ENCODE measurements around the gene CUL4A.
"Not testable (repeated sequence)": the region's sequence is repeated elsewhere in the genome, so short reads cannot be mapped to it uniquely, and the experiment has no call there.

Gene CUL4A
- 78.5 to 121 (median 112) reads per million in 4 donors for total RNA-seq

DNA sequence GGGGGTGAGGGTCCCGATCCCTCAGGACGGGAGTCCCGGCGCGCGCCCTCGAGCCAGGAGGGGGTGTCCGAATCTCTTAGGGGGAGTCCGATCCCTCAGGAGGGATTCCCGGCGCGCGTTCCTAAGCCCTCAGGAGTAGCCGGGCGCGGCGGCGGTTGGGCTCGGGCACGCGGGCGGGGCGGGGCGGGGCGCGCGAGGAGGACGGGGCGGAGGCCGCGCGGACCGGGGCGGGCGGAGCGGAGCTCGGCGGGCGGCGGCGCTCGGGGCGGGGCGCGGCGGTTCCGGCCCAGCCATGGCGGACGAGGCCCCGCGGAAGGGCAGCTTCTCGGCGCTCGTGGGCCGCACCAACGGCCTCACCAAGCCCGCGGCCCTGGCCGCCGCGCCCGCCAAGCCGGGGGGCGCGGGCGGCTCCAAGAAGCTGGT is at the start of gene CUL4A:
Gene CUL4A (plus strand): TSS at position 278 of the 423 bp plus-strand sequence. CDS start 15 bp downstream, at position 293.
- peak; percentile 53 to 74 (median 62) for DNase-seq

DNA sequence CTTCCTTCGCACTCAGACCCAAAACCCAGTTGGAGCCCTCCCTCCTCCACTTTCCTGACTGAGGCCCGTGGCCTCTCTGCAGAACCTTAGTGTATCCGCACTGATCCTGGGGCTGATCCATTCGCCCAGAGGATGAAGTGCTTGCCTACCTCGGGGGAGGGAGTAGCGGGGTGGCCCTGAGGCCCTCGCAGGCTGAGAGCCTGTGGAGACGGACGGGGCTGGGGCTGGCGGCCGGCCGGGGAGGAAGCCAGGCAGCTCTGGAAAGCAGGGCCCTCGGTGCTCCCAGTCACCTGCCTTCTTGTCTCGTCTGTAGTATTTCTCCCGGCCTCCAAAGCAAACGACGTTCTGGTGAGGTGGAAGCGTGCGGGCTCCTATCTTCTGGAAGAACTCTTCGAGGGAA is 49.7 kb upstream of the CUL4A start:
- no peak for DNase-seq

DNA sequence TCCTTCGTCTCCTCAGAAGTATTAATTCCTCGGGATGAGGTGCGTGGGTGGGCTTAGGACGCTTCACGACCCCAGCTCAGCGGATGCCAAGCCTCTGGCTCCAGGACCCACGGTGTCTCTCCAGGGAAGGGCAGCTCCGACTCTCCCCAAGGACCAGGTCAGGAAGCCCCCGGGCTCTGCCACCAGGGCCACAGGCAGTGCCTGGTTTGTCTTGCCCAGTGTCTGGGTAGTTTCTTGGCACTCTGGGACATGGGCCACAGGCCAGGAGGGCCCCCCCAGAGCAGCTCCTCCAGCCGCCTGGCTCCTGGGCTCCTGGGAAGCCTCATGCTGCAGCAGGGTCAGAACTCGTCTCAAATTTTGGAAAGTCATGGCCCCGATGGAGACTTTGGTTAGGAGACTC is 48.4 kb upstream of the CUL4A start:
- DNase-seq: no peak

DNA sequence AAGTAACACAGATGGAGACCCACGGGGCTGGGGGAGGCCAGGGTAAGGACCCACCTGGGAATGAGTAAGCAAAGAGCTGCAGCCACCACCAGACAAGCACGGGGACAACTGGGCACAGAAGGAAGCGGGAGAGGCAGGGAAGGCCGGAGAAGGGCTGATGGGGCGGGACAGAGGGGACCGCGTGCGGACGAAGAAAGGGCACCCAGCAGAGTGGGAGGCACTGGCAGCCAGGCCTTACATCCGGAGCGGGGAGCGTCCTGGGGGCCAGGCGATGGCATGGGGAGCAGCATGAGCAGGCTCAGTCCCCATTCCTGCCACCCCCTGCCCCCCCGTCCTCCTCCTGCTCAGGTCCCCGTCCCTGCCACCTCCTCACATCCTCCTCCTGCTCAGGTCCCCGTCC is 48.0 kb upstream of the CUL4A start:
- DNase-seq: no peak

DNA sequence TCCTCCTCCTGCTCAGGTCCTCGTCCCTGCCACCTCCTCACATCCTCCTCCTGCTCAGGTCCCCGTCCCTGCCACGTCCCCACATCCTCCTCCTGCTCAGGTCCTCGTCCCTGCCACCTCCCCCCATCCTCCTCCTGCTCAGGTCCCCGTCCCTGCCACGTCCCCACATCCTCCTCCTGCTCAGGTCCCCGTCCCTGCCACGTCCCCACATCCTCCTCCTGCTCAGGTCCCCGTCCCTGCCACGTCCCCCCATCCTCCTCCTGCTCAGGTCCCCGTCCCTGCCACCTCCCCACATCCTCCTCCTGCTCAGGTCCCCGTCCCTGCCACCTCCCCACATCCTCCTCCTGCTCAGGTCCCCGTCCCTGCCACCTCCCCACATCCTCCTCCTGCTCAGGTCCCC is 47.4 kb upstream of the CUL4A start:
- not testable (repeated sequence) for DNase-seq

DNA sequence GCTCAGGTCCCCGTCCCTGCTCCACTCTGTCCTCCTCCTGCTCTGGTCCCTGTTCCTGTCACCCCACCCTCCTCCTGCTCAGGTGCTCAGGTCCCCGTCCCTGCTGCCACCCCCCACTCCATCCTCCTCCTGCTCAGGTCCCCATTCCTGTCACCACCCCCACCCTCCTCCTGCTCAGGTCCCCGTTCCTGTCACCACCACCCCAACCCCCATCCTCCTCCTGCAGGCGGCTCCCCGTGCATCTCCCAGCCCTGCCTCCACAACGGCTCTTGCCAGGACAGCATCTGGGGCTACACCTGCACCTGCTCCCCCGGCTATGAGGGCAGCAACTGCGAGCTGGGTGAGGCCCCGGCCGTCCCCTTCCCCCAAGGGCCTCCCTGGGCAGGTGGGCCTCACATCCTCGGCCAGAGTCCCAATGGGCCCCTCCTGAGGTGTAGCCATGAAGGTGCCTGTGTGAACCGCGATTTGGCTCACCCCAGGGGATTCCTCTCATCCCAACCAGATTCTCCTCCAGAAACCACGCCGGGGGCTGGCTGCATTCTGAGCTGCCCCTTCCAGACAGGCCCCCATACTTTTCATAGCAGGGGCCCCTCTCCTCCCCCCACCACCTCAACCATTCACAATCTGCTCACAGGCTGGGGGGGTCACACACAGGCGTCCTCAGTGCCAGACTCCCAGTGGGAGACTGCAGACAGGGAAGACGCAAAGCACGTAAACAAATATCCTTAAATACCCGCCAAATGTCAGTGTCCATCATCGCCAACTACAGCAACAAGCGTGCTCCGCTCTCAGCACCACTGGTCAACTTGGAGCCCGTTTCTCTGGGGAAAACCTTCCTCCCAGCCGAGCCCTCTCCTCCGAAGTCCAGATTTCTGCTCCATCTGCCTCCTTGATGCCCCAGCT is 46.4 kb upstream of the CUL4A start:
- no peak for DNase-seq

DNA sequence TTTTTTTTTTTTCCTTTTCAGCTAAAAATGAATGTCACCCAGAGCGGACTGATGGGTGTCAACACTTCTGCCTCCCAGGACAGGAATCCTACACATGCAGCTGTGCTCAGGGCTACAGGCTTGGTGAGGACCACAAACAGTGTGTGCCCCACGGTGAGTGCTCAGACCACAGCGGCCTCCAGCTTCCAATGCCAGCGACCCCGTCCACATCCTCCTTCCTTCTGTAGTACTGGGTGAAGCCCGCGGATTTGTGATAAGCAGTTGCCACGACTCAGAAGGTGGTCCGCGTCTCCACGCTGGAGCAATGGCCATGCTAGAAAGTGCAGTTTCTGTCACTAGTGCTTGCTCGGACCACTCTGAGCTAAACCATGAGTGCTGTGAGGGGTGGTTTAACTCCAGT is 44.9 kb upstream of the CUL4A start:
- DNase-seq: no peak

DNA sequence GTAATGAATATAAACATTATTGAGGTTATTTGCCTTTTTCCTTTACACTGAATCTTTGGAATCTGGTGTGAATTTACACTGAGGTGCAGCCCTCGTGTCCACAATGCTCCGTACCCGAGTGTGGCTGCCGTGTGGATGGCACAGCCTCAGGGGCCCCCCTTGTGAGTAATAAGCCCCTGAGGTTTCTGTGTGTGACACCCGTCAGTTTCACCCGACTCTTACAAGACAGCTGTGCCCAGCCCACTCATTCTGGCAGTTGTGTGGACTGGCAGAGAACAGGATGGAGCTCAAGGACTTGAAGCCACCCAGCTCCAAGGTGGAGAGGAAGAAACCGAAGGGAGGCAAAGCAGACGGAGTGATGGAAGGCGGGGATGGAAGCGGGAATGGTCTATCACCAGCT is 43.1 kb upstream of the CUL4A start:
- DNase-seq: no peak

DNA sequence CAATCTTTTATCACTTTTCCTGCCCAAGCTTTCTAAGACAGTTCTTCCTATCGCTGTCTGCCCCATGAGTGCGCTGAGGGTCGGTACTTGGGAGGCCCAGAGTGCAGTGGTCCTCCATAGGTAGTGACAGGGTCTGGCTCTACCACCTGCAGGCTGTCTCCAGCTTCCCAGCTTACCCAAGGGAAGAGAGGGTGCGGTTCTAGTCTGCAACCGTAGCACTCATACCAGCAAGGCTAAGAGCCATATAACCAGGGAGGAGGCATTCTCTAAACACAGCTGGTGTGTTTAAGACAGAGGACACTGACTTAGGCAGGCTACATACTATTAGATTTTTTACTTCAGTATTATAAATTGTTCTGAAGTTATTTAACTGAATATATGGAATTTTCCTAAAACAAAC is 42.7 kb upstream of the CUL4A start:
- DNase-seq: no peak

DNA sequence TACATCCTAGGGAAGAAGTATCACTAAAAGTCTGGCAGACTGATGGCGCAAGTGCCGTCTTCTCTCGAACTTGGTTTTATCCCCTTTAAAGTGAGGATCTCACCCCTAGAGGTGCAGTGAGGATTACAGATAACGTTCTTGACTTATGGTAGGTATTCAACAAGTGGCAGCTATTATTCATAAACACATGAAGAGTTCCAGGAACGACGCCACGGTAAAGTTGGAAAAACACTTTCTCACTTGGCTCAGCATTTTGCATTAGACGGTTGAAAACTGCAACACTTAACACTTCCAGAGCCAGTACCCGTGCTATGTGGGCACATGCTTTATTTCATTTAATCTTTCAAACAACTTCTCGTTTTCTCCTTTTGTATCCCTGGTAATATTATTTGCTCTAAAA is 42.3 kb upstream of the CUL4A start:
- no peak for DNase-seq

DNA sequence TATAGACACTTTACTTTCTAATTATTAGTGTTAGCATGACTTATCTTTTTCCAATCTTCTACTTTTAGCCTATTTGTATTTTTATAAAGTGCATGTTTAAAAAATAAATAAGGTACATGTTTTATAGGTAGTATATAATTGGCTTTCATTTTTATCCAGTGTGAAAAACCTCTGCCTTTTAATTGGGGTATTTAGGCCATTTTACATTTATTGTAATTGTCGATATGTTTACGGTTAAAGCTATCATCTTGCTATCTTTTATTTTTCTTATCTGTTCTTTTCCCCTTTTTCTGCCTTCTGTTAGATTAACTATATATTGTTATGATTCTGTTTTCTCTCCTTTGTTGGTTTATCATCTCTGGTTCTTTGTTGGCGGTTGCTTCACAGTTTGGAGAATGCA is 41.8 kb upstream of the CUL4A start:
- DNase-seq: no peak

DNA sequence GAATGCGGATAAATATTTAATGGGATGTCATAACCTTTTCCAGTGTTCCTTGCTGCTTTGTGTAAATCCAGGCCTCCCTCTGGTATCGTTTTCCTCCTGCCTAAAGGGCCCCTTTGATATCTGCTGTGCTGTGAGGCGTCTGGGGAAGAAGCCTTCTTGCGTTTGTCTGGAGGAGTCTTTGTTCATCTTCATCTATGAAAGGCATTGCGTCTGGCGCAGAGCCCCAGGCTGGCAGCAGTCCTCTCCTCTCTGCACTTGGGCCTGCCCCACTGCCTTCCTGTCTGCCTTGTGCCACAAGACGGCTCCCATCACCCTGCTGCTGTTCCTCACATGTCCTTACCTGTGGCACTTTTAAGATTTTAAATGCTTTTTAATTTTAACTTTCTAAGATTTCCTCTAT is 41.2 kb upstream of the CUL4A start:
- no peak for DNase-seq

DNA sequence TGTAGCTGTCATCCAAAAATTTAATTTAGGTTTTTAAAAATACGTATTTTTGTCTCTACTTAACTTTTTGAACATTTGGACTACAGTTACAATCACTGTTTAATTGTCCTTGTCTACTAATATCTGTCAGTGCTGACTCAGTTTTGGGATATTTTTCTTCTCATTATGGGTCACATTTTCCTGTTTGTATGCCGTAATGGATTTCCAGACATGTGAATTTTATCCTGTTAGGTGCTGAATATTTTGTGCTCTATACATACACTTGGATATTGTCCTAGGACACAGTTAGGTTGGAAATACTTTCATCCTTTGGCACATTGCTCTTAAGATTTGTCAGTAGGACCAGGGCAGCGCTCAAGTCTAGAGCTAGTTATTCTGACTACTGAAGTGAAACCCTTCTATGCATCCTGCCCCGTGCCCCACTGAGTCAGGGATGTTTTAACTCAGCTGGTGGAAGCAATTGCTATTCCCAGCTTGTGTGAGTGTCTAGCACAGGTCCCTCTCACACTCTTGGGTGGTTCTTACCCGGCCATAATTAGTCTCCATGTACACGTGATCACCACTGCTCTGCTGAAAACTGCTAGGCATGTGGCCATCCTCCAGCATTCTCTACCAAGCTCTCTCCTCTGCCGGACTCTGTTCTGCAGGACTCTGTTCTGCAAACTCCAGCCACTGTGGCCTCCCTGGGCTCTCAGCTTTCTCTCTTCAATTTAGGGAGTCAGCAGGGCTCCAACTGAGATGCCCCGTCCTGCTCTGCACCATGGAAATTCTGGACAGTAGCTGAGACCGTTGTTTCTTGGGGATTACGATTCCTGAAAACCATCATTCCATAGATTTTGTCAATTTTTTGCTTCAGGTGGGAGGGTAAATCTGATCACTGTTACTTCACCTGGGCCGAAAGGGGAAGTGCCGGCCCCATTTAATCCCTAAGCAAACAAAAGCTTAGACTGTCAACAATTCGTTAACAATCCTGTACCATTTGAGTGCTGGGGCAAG is 39.8 kb upstream of the CUL4A start:
- no peak for DNase-seq

DNA sequence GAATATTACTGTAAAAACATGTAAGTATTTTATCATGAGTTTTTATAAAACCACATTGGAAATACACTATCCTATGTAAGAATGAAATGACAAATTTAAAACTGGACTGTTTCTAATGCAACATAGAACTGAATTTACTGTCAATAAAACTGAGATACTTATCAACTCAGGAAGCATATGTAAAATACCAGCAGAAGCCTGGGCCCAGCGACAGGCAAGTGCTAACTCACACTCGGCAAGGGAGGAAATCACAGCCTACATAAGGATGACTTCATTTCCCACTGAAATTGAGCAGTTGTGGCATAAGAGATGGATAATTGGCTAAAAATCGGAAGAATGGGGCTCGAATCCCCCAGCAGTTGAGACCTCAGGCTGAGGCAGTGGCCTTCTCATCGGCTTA is 38.9 kb upstream of the CUL4A start:
- DNase-seq: no peak

DNA sequence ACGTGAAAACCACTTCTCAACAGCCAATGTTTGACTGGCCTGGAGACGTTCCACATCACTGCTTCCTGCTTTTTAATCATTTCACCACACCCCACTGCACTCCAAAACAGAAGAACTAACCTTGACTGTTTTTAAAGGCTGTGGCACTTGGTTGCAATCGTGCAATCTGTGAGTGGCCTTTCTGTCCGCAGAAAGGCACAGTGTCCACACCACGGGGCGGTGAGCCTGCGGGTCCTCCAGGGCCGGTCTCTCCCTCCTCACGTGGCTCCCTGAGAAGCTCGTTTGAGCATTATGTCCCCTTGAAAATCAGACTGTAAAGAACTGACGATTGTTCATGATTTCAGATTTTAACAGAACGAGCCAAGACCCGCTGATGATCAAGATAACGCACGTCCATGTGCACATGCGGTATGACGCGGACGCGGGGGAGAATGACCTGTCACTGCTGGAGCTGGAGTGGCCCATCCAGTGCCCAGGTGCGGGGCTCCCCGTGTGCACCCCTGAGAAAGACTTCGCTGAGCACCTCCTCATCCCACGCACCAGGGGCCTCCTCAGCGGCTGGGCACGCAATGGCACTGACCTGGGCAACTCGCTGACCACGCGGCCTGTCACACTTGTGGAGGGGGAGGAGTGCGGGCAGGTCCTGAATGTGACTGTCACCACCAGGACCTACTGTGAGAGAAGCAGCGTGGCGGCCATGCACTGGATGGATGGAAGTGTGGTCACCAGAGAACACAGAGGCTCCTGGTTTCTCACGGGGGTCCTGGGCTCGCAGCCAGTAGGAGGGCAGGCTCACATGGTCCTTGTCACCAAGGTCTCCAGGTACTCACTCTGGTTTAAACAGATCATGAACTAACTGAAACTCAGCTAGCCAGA is 37.9 kb upstream of the CUL4A start:
- no peak for DNase-seq

DNA sequence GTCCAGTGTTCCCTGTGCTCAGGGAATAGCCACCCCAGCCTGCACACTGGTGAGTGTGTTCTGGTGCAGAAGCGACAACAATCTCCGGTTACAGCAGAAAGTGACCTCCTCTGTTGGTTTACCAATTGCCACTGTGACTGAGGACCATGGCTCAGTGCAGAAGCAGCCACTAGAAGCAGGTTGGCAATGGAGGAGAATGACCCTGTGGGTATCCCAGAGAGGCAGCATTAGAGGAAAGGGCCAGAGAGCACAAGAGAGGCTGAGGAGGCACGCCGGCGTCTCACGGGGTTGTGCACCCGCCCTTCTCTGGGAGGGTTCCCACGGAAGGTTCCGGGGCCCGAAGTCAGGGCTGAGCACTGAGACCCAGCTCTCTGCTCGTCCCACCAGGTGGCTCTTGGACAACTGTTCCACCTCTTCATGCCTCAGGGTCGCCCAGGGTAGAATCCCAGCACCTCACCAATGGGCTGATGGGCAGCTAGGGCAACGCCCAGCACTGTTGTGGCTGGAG is 36.9 kb upstream of the CUL4A start:
- DNase-seq: no peak

DNA sequence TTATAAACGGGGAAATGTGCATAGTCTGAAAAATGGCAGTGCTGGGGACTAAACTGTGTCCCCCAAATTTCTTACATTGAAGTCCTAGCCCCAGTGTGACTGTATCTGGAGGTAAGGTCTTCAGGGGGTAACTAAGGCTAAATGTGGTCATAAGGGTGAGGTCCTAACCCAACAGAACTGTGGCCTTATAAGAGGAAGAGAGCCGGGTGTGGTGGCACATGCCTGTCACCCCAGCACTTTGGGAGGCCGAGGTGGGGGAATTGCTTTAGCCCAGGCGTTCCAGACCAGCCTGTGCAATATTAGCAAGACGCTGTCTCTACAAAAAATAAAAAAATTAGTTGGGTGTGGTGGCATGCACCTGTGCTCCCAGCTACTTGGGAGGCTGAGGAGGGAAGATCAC is 33.1 kb upstream of the CUL4A start:
- peak; percentile 43 to 80 (median 57) for DNase-seq

DNA sequence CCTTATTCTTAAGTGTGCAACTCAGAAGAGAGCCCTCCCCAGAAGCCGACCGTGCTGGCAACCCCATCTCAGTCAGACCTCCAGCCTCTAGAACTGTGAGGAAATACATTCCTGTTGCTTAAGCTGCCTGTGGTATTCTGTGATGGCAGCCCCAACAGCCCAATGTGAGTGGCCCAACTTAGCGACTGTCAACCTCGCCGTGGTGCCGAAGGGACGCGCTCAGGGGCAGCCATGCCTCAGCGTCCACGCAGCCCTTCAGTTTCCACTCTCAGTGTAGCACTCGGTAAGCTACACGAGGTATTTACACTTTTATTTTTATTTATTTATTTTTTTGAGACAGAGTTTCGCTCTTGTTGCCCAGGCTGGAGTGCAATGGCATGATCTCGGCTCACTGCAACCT is 32.6 kb upstream of the CUL4A start:
- no peak for DNase-seq

DNA sequence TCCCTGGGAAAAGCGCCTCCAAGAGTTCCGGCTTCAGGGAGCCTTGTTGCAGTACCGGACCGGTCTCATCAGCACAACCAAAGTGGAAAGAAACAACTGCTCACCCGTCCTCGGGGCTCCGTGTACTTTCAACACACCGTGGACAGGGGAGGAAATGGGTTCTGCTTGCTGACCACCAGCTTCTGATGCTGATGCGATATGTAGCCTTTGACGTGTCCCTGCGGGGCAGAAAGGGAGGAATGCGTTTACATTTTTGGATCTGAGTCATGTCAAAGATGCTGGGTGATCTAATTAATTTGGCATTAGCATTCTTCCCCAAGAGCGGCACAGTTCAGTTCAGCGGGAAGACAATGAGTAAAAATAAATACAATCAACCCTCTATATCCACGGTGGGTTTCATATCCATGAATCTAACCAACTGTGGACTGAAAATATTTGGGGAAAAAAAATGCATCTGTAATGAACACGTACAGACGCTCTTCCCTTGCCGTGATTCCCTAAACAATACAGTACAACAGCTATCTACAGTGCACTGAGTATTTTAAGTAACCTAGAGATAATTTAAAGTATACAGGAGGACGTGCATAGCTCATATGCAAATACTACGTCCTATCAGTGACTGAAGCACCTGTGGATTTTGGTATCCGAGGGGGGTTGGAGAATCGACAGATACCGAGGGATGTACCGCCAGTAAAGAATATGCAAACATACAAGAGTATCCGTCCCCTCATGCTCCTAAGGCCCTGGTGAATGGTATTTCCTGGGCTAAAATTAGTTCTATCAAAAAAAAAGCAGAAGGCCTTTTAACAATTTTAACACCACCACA is 31.1 kb upstream of the CUL4A start:
- no peak for DNase-seq

DNA sequence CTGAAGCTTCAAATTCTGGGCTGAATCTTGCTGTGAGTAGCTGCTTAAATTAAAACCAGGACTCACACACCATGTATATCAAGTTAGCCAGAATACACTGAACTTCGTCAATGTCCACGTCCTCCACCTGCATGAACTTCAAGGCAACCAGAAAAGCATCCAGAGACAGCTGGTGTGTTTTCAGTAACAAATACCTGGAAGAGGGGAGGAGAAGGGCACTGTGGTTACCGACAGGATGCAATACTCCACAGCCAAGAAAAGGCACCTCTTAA is 30.6 kb upstream of the CUL4A start:
- DNase-seq: no peak

DNA sequence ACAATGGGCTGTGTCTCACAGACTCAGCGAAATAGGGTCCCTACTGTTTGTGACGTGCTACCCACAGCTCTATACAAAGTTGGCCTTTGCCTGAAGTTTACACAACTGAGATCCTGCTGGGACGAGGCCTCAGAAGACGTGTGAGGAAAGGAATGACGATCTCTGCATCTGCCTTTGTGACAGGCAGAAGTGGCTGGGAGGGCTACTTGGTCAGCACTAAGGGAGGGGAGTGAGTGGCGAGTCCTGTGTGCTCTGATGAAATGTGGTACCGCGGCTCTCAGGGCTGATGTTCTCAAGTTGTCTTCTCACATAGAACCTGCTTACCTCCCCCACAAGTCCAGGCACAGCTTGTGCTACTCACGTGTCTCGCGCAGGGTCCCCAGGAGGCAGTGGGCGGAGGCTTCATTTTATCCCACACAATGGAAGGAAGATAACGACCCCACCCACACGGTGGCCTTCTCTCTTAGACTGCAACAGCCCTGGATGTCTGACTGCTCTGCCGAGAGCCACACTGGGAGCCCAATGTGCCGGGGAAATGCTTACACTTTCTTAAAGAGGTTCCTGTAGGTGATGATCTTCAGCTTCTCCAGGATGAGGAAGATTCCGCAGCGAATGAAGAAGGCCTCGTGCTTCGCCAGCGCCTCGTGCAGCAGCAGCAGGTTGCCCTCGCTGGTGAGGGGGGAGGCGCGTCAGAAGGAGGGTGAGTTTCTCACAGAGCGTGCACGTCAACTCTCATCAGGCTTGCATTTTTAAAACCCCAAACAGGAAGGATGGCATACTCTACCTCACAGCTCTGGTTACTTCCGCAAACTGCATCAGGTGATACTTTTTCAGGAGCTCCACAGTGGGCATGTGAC is 29.8 kb upstream of the CUL4A start:
- peak in 1 of 5 donors; percentile 29 for DNase-seq
